ENCODE data around the gene GSTO2. TPM values are rescaled to one million over a fixed set of nuclear protein-coding genes. Genes with fewer than 3 reads are reported as not detected.
A peak's percentile ranks its signal among the peaks of the same experiment; 100 is the strongest.

The GSTO2 gene
- total and polyA plus RNA-seq, 2 donors (not counting 1 experiment from before 2014, with no cell fraction given), result 2.9 to 3.1 TPM

GRCh38 chr10:104267721-104268404, 1.1 kb upstream of the GSTO2 start:
- Histone ChIP-seq H3K79me2 (ENCODE audit: control insufficient read depth, insufficient read depth, low read length) (peaks cover 6% of the 10 kb centered on the region), H3K4me1 (ENCODE audit: control insufficient read depth, extremely low read depth, insufficient read depth, low read length) (peaks cover under 1% of the 10 kb centered on the region), H3K27me3 (ENCODE audit: control insufficient read depth, insufficient read depth, low read length) (no peaks in the 10 kb centered on the region), H3K27ac (ENCODE audit: insufficient read depth, low read length) (peak overlapping the region; percentile 73), H4K20me1 (ENCODE audit: control insufficient read depth, extremely low read depth, insufficient read depth, low read length) (no peaks in the 10 kb centered on the region), H3K4me3 (replicated peaks in 1 of 4; ENCODE audit: control extremely low read depth in 1 of 4, insufficient read depth in 1 of 4, low read depth in 3 of 4, low read length in 4 of 4) (peak overlapping the region; percentile 66 to 91 (median 72)), H3K36me3 (ENCODE audit: control insufficient read depth, insufficient read depth, low read length) (peaks cover 15% of the 10 kb centered on the region), H3K9ac (ENCODE audit: insufficient read depth, low read length) (no peak overlapping the region), H3K4me2 (ENCODE audit: extremely low read depth, insufficient read depth, low read length) (peak overlapping the region; percentile 83), H3K9me3 (ENCODE audit: control insufficient read depth, insufficient read depth, low read depth, low read length) (no peaks in the 10 kb centered on the region), H2AFZ (ENCODE audit: low read length) (no peak overlapping the region)
- DNase-seq (ENCODE audit: low read depth in 2 of 2), result no peak
- no peak for TF ChIP-seq CTCF (conservative IDR thresholded peaks at IDR 0.05 in 1 of 2, IDR thresholded peaks at IDR 0.05 in 1 of 2; ENCODE audit: low read depth in 1 of 2, low read length in 2 of 2)
- no peak for TF ChIP-seq EZH2 (IDR thresholded peaks at IDR 0.05; ENCODE audit: low read length, missing control alignments)

GRCh38 chr10:104268405-104268712, 625 bp upstream of the GSTO2 start:
- Histone ChIP-seq H3K4me1 (ENCODE audit: control insufficient read depth, extremely low read depth, insufficient read depth, low read length) (peaks cover 3% of the 10 kb centered on the region), H3K27ac (ENCODE audit: insufficient read depth, low read length) (peak overlapping the region; percentile 73), H2AFZ (ENCODE audit: low read length) (peak overlapping the region; percentile 43), H3K4me3 (replicated peaks in 1 of 4; ENCODE audit: control extremely low read depth in 1 of 4, insufficient read depth in 1 of 4, low read depth in 3 of 4, low read length in 4 of 4) (peak overlapping the region; percentile 66 to 91 (median 72)), H3K9me3 (ENCODE audit: control insufficient read depth, insufficient read depth, low read depth, low read length) (no peaks in the 10 kb centered on the region), H3K79me2 (ENCODE audit: control insufficient read depth, insufficient read depth, low read length) (peaks cover 5% of the 10 kb centered on the region), H3K9ac (ENCODE audit: insufficient read depth, low read length) (peak overlapping the region; percentile 85), H4K20me1 (ENCODE audit: control insufficient read depth, extremely low read depth, insufficient read depth, low read length) (no peaks in the 10 kb centered on the region), H3K4me2 (ENCODE audit: extremely low read depth, insufficient read depth, low read length) (peak overlapping the region; percentile 83), H3K27me3 (ENCODE audit: control insufficient read depth, insufficient read depth, low read length) (no peaks in the 10 kb centered on the region), H3K36me3 (ENCODE audit: control insufficient read depth, insufficient read depth, low read length) (peaks cover 14% of the 10 kb centered on the region)
- TF ChIP-seq CTCF (conservative IDR thresholded peaks at IDR 0.05 in 1 of 2, IDR thresholded peaks at IDR 0.05 in 1 of 2; ENCODE audit: low read depth in 1 of 2, low read length in 2 of 2) (no peak), EZH2 (IDR thresholded peaks at IDR 0.05; ENCODE audit: low read length, missing control alignments) (no peak)
- peak in 1 of 2 donors; percentile 19 for DNase-seq (ENCODE audit: low read depth in 2 of 2)

- peak overlapping the region; percentile 53 for H3K27ac ChIP-seq (ENCODE audit: insufficient read depth, low read length)
- no peaks in the 10 kb centered on the region for H3K27me3 ChIP-seq (ENCODE audit: control insufficient read depth, insufficient read depth, low read length)
- no peak overlapping the region for H2AFZ ChIP-seq (ENCODE audit: low read length)
- H3K79me2 ChIP-seq (ENCODE audit: control insufficient read depth, insufficient read depth, low read length), result no peaks in the 10 kb centered on the region
- H3K9ac ChIP-seq (ENCODE audit: insufficient read depth, low read length), result no peak overlapping the region
- H4K20me1 ChIP-seq (ENCODE audit: control insufficient read depth, extremely low read depth, insufficient read depth, low read length), result no peaks in the 10 kb centered on the region
- H3K9me3 ChIP-seq (ENCODE audit: control insufficient read depth, insufficient read depth, low read depth, low read length), result no peaks in the 10 kb centered on the region
- no peak for TF ChIP-seq CTCF (conservative IDR thresholded peaks at IDR 0.05 in 1 of 2, IDR thresholded peaks at IDR 0.05 in 1 of 2; ENCODE audit: low read depth in 1 of 2, low read length in 2 of 2)
- no peak for TF ChIP-seq EZH2 (IDR thresholded peaks at IDR 0.05; ENCODE audit: low read length, missing control alignments)
- H3K4me3 ChIP-seq (replicated peaks in 1 of 4; ENCODE audit: control extremely low read depth in 1 of 4, insufficient read depth in 1 of 4, low read depth in 3 of 4, low read length in 4 of 4), result no peak overlapping the region
- H3K4me2 ChIP-seq (ENCODE audit: extremely low read depth, insufficient read depth, low read length), result no peak overlapping the region
- peaks cover 14% of the 10 kb centered on the region for H3K4me1 ChIP-seq (ENCODE audit: control insufficient read depth, extremely low read depth, insufficient read depth, low read length)
- DNase-seq (ENCODE audit: low read depth in 2 of 2), result no peak
- H3K36me3 ChIP-seq (ENCODE audit: control insufficient read depth, insufficient read depth, low read length), result peaks cover 2% of the 10 kb centered on the region
Measured at GRCh38 chr10:104273286-104273685, 4.3 kb downstream of the GSTO2 start.

Measured in fibroblast of lung (primary cell).